DOHH2 (cell line): ENCODE results near the gene CNR2.
"Not testable (repeated sequence)": the region's sequence is repeated elsewhere in the genome, so short reads cannot be mapped to it uniquely, and the experiment has no call there.

Experiments used
- H3F3A ChIP-seq: fragments of 200-600 bp; sonication (generic), shearing (Covaris generic); 2 replicates; pipeline ENCODE4 v1.6.0; 2016; ENCODE audit warnings: antibody characterized with exemption, mild to moderate bottlenecking; ENCODE audit not compliant: control insufficient read depth, insufficient read depth
- H3K27ac ChIP-seq: fragments of 200-600 bp; sonication (generic); 2 replicates; pipeline ENCODE4 v1.5.1; 2014; ENCODE audit warnings: low read depth, mild to moderate bottlenecking, low read length, moderate library complexity
- H3K27me3 ChIP-seq: fragments of 200-600 bp; sonication (generic); 2 replicates; pipeline ENCODE4 v1.6.1; 2014; ENCODE audit warnings: mild to moderate bottlenecking, low read length, mixed read lengths; ENCODE audit not compliant: control insufficient read depth
- H3K36me3 ChIP-seq: fragments of 200-600 bp; sonication (generic); 2 replicates; pipeline ENCODE4 v1.6.1; 2014; ENCODE audit warnings: mild to moderate bottlenecking, low read length, moderate library complexity, mixed read lengths; ENCODE audit not compliant: control insufficient read depth
- H3K4me1 ChIP-seq: fragments of 200-600 bp; sonication (generic); 2 replicates; pipeline ENCODE4 v1.6.1; 2014; ENCODE audit warnings: mild to moderate bottlenecking, low read length, mixed read lengths; ENCODE audit not compliant: control insufficient read depth
- H3K4me2 ChIP-seq: fragments of 200-600 bp; sonication (generic); 2 replicates; pipeline ENCODE4 v1.6.0; 2014; ENCODE audit warnings: mild to moderate bottlenecking, low read length, moderate library complexity
- H3K4me3 ChIP-seq: fragments of 200-600 bp; sonication (generic); 2 replicates; pipeline ENCODE4 v1.5.1; 2014; ENCODE audit warnings: mild to moderate bottlenecking, low read length, mixed read lengths
- H3K79me2 ChIP-seq: fragments of 200-600 bp; sonication (generic); 2 replicates; pipeline ENCODE4 v1.6.1; 2014; ENCODE audit warnings: mild to moderate bottlenecking, low read length, mixed read lengths; ENCODE audit not compliant: control insufficient read depth
- H3K9me2 ChIP-seq: fragments of 200-600 bp; sonication (generic); replicated peaks from 2 replicates; pipeline ENCODE4 v1.6.1; 2014; ENCODE audit warnings: mild to moderate bottlenecking, low read length, mixed read lengths; ENCODE audit not compliant: control insufficient read depth
- H3K9me3 ChIP-seq: fragments of 200-600 bp; sonication (generic); 2 replicates; pipeline ENCODE4 v1.6.1; 2014; ENCODE audit warnings: antibody characterized with exemption, low read length, mixed read lengths; ENCODE audit not compliant: control insufficient read depth, insufficient read depth
- H4K20me1 ChIP-seq: fragments of 200-600 bp; sonication (generic); 2 replicates; pipeline ENCODE4 v1.6.0; 2014; ENCODE audit warnings: low read depth, mild to moderate bottlenecking, antibody characterized with exemption, low read length, moderate library complexity; ENCODE audit not compliant: control insufficient read depth, insufficient read depth
- CTCF ChIP-seq: fragments of 200-600 bp; sonication (generic); IDR thresholded peaks from one replicate; pipeline ENCODE4 v1.5.1; 2014; ENCODE audit warnings: antibody characterized with exemption, mild to moderate bottlenecking, low read depth, low read length; ENCODE audit not compliant: poor library complexity, severe bottlenecking
- EZH2phosphoT487 ChIP-seq: fragments of 200-600 bp; sonication (generic); IDR thresholded peaks from 2 replicates; pipeline ENCODE4 v1.6.1; 2017; ENCODE audit warnings: borderline replicate concordance, mild to moderate bottlenecking, antibody characterized with exemption, low read length, moderate library complexity, mixed read lengths

Gene CNR2

GRCh38 chr1:23838401-23838866 lies 74.7 kb downstream of the CNR2 start:
- Histone ChIP-seq H3F3A (peaks cover 7% of the 10 kb centered on the region), H3K4me2 (peak overlapping the region; percentile 61), H4K20me1 (no peaks in the 10 kb centered on the region), H3K4me1 (peaks cover 18% of the 10 kb centered on the region), H3K9me3 (no peaks in the 10 kb centered on the region), H3K79me2 (no peaks in the 10 kb centered on the region), H3K4me3 (peak overlapping the region; percentile 48), H3K36me3 (no peaks in the 10 kb centered on the region), H3K9me2 (no peaks in the 10 kb centered on the region), H3K27ac (no peak overlapping the region), H3K27me3 (no peaks in the 10 kb centered on the region)
- TF ChIP-seq EZH2phosphoT487, result no peak
- no peak for TF ChIP-seq CTCF

GRCh38 chr1:23837908-23838307 lies 75.3 kb downstream of the CNR2 start:
- Histone ChIP-seq H3K9me2 (no peaks in the 10 kb centered on the region), H3K4me1 (peaks cover 18% of the 10 kb centered on the region), H3K27ac (no peak overlapping the region), H4K20me1 (no peaks in the 10 kb centered on the region), H3K79me2 (no peaks in the 10 kb centered on the region), H3K4me2 (peak overlapping the region; percentile 61), H3K9me3 (no peaks in the 10 kb centered on the region), H3K27me3 (no peaks in the 10 kb centered on the region), H3F3A (peaks cover 7% of the 10 kb centered on the region), H3K36me3 (no peaks in the 10 kb centered on the region), H3K4me3 (peak overlapping the region; percentile 48)
- TF ChIP-seq CTCF (no peak), EZH2phosphoT487 (no peak)

- no peak overlapping the region for H3K27ac ChIP-seq
- H3K4me2 ChIP-seq, result no peak overlapping the region
- TF ChIP-seq CTCF, result no peak
- no peak for TF ChIP-seq EZH2phosphoT487
- peaks cover 7% of the 10 kb centered on the region for H3F3A ChIP-seq
- no peaks in the 10 kb centered on the region for H3K79me2 ChIP-seq
- no peaks in the 10 kb centered on the region for H4K20me1 ChIP-seq
- no peaks in the 10 kb centered on the region for H3K9me2 ChIP-seq
- peaks cover 18% of the 10 kb centered on the region for H3K4me1 ChIP-seq
- no peaks in the 10 kb centered on the region for H3K27me3 ChIP-seq
- no peak overlapping the region for H3K4me3 ChIP-seq
- no peaks in the 10 kb centered on the region for H3K36me3 ChIP-seq
- H3K9me3 ChIP-seq, result no peaks in the 10 kb centered on the region
Observed at GRCh38 chr1:23836037-23836436, 77.1 kb downstream of the CNR2 start.

- H3K27ac ChIP-seq, H4K20me1 ChIP-seq, H3K79me2 ChIP-seq, H3F3A ChIP-seq, H3K9me3 ChIP-seq, H3K9me2 ChIP-seq, H3K27me3 ChIP-seq, H3K4me2 ChIP-seq, H3K36me3 ChIP-seq, H3K4me3 ChIP-seq: not testable (repeated sequence)
- H3K4me1 ChIP-seq, result peaks cover 18% of the 10 kb centered on the region
Observed at GRCh38 chr1:23834156-23834555, 79.0 kb downstream of the CNR2 start.
